GM21515 (cell line): ENCODE data around the gene IL23R.
"Not testable (repeated sequence)": the region's sequence is repeated elsewhere in the genome, so short reads cannot be mapped to it uniquely, and the experiment has no call there.

Source experiments
- ATAC-seq: cut with Tn5 transposase; IDR thresholded peaks from one replicate; pipeline ENCODE4 v1.9.1; 2021; ENCODE audit not compliant: unreplicated experiment

Gene IL23R

GRCh38 chr1:67166196-67166595, at the start of gene IL23R:
Gene IL23R (plus strand): TSS chr1:67166454. CDS start chr1:67168121, 1,667 bp downstream.
- peak; percentile 79 for ATAC-seq

- no peak for ATAC-seq
Measured at GRCh38 chr1:67118191-67118590, 48.1 kb upstream of the IL23R start.

GRCh38 chr1:67118646-67119045, 47.6 kb upstream of the IL23R start:
- ATAC-seq: no peak

GRCh38 chr1:67120855-67121619, 45.2 kb upstream of the IL23R start:
- no peak for ATAC-seq

GRCh38 chr1:67124455-67124854, 41.8 kb upstream of the IL23R start:
- ATAC-seq: no peak

- ATAC-seq: no peak
Measured at GRCh38 chr1:67126111-67126746, 40.0 kb upstream of the IL23R start.

- no peak for ATAC-seq
Measured at GRCh38 chr1:67126974-67127373, 39.3 kb upstream of the IL23R start.

- ATAC-seq: no peak
Measured at GRCh38 chr1:67130673-67131072, 35.6 kb upstream of the IL23R start.

- ATAC-seq: no peak
Measured at GRCh38 chr1:67133177-67133576, 33.1 kb upstream of the IL23R start.

- no peak for ATAC-seq
Measured at GRCh38 chr1:67134695-67135094, 31.6 kb upstream of the IL23R start, which contains the start of gene C1orf141. Gene C1orf141 (minus strand): TSS chr1:67134970. CDS start chr1:67127240, 7,730 bp downstream.

GRCh38 chr1:67135354-67135753, 30.9 kb upstream of the IL23R start:
- no peak for ATAC-seq

- ATAC-seq: no peak
Measured at GRCh38 chr1:67137307-67137753, 28.9 kb upstream of the IL23R start.

GRCh38 chr1:67138813-67139499, 27.3 kb upstream of the IL23R start:
- ATAC-seq: no peak

- no peak for ATAC-seq
Measured at GRCh38 chr1:67140460-67140859, 25.8 kb upstream of the IL23R start.

- ATAC-seq: not testable (repeated sequence)
Measured at GRCh38 chr1:67141832-67142231, 24.4 kb upstream of the IL23R start.

GRCh38 chr1:67142931-67143330, 23.3 kb upstream of the IL23R start:
- no peak for ATAC-seq

GRCh38 chr1:67143966-67144365, 22.3 kb upstream of the IL23R start:
- no peak for ATAC-seq

- ATAC-seq: no peak
Measured at GRCh38 chr1:67144696-67145095, 21.6 kb upstream of the IL23R start.

GRCh38 chr1:67146101-67146500, 20.2 kb upstream of the IL23R start:
- no peak for ATAC-seq

GRCh38 chr1:67146539-67146938, 19.7 kb upstream of the IL23R start:
- no peak for ATAC-seq

GRCh38 chr1:67147973-67148372, 18.3 kb upstream of the IL23R start:
- not testable (repeated sequence) for ATAC-seq
